ENCODE results near the gene TMEM208.
A peak's percentile ranks its signal among the peaks of the same experiment; 100 is the strongest.

The TMEM208 gene

GRCh38 chr16:67200491-67200890 lies 26.4 kb upstream of the TMEM208 start:
- peaks cover 15% of the 10 kb centered on the region; the same call in 1 of the 2 replicates for H3K36me3 ChIP-seq (ENCODE audit: insufficient read depth, low read length)
- H3K79me2 ChIP-seq (ENCODE audit: control insufficient read depth, insufficient read depth, low read length, unreplicated experiment): peaks cover 7% of the 10 kb centered on the region
- H3K27me3 ChIP-seq (ENCODE audit: insufficient read depth, low read length): no peaks in the 10 kb centered on the region
- no peaks in the 10 kb centered on the region for H3K4me1 ChIP-seq (ENCODE audit: control insufficient read depth, insufficient read depth, low read length, unreplicated experiment)
- H2AFZ ChIP-seq (ENCODE audit: low read length, unreplicated experiment): no peak overlapping the region
- H3K4me3 ChIP-seq (ENCODE audit: low read depth, low read length): no peak overlapping the region
- no peak overlapping the region for H3K27ac ChIP-seq (ENCODE audit: low read depth, low read length)

DNA sequence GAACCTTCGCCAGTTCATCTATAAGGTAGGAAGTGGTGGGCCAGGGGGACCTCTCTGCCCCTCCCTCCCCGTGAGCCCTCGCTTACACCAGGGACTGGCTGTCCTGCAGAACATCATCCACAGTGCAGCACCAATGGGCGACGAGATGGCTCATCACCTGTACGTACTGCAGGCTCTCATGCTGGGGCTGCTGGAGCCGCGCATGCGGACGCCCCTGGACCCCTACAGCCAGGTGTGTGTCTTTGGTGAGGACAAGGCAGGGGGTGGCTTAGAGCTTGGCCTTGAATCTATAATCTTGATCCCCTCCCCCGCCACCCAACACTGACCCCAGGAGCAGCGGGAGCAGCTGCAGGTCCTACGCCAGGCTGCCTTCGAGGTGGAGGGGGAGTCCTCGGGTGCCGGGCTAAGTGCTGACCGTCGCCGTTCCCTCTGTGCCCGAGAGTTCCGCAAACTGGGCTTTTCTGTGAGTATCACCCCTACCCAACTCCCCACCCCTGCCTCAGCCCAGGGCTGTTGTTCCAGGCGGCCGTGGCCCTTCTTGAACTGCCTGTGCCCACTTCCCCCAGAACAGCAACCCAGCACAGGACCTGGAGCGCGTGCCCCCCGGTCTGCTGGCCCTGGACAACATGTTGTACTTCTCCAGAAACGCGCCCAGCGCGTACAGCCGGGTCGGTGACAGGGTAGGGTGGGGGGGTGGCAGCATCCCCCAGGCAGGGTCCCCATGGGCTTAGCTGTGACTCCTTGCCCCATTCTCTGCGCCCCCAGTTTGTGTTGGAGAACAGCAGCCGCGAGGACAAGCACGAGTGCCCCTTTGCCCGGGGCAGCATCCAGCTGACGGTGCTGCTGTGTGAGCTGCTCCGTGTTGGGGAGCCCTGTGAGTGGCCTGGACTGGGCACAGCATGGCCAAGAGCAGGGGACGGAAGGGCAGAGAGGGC lies 25.3 kb upstream of the TMEM208 start:
- Histone ChIP-seq H3K4me3 (ENCODE audit: low read depth, low read length) (no peak overlapping the region), H2AFZ (ENCODE audit: low read length, unreplicated experiment) (no peak overlapping the region), H3K79me2 (ENCODE audit: control insufficient read depth, insufficient read depth, low read length, unreplicated experiment) (no peaks in the 10 kb centered on the region), H3K27me3 (ENCODE audit: insufficient read depth, low read length) (no peaks in the 10 kb centered on the region), H3K27ac (ENCODE audit: low read depth, low read length) (no peak overlapping the region), H3K36me3 (ENCODE audit: insufficient read depth, low read length) (peaks cover 7% of the 10 kb centered on the region; the same call in 1 of the 2 replicates), H3K4me1 (ENCODE audit: control insufficient read depth, insufficient read depth, low read length, unreplicated experiment) (peaks cover 5% of the 10 kb centered on the region)

GRCh38 chr16:67202426-67202825 lies 24.5 kb upstream of the TMEM208 start:
- Histone ChIP-seq H3K36me3 (ENCODE audit: insufficient read depth, low read length) (peaks cover 7% of the 10 kb centered on the region; the same call in 1 of the 2 replicates), H3K79me2 (ENCODE audit: control insufficient read depth, insufficient read depth, low read length, unreplicated experiment) (no peaks in the 10 kb centered on the region), H3K4me1 (ENCODE audit: control insufficient read depth, insufficient read depth, low read length, unreplicated experiment) (peaks cover 13% of the 10 kb centered on the region), H3K27me3 (ENCODE audit: insufficient read depth, low read length) (no peaks in the 10 kb centered on the region), H3K4me3 (ENCODE audit: low read depth, low read length) (no peak overlapping the region), H2AFZ (ENCODE audit: low read length, unreplicated experiment) (no peak overlapping the region), H3K27ac (ENCODE audit: low read depth, low read length) (no peak overlapping the region)

GRCh38 chr16:67202956-67203493 lies 23.9 kb upstream of the TMEM208 start:
- no peaks in the 10 kb centered on the region for H3K79me2 ChIP-seq (ENCODE audit: control insufficient read depth, insufficient read depth, low read length, unreplicated experiment)
- no peak overlapping the region for H2AFZ ChIP-seq (ENCODE audit: low read length, unreplicated experiment)
- H3K36me3 ChIP-seq (ENCODE audit: insufficient read depth, low read length): peaks cover 3% of the 10 kb centered on the region; the same call in 1 of the 2 replicates
- no peak overlapping the region for H3K4me3 ChIP-seq (ENCODE audit: low read depth, low read length)
- H3K27me3 ChIP-seq (ENCODE audit: insufficient read depth, low read length): no peaks in the 10 kb centered on the region
- no peak overlapping the region for H3K27ac ChIP-seq (ENCODE audit: low read depth, low read length)
- peaks cover 19% of the 10 kb centered on the region for H3K4me1 ChIP-seq (ENCODE audit: control insufficient read depth, insufficient read depth, low read length, unreplicated experiment)

DNA sequence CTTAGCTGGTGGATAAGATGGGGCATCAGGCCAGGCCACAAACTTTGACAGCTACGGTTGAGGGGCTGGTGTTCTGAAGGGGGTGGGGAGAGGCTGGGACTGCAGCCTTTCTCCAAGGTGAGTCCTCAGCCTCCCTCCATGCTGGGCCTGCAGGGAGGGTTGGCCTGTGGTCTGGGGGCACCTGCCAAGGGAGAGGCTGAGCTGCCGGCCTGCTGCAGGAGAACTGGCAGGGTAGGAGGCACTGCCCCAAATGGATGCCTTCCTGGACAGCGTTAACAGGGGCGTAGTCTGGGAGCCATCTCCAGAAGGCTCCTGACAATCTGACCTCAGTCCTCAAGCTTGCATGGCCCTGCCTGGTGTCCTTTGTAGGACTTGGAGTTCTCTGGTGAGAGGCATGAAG lies 22.9 kb upstream of the TMEM208 start:
- peaks cover 2% of the 10 kb centered on the region; the same call in 1 of the 2 replicates for H3K36me3 ChIP-seq (ENCODE audit: insufficient read depth, low read length)
- H2AFZ ChIP-seq (ENCODE audit: low read length, unreplicated experiment): no peak overlapping the region
- no peaks in the 10 kb centered on the region for H3K27me3 ChIP-seq (ENCODE audit: insufficient read depth, low read length)
- H3K4me3 ChIP-seq (ENCODE audit: low read depth, low read length): no peak overlapping the region
- no peaks in the 10 kb centered on the region for H3K79me2 ChIP-seq (ENCODE audit: control insufficient read depth, insufficient read depth, low read length, unreplicated experiment)
- H3K27ac ChIP-seq (ENCODE audit: low read depth, low read length): no peak overlapping the region
- peaks cover 25% of the 10 kb centered on the region for H3K4me1 ChIP-seq (ENCODE audit: control insufficient read depth, insufficient read depth, low read length, unreplicated experiment)

DNA sequence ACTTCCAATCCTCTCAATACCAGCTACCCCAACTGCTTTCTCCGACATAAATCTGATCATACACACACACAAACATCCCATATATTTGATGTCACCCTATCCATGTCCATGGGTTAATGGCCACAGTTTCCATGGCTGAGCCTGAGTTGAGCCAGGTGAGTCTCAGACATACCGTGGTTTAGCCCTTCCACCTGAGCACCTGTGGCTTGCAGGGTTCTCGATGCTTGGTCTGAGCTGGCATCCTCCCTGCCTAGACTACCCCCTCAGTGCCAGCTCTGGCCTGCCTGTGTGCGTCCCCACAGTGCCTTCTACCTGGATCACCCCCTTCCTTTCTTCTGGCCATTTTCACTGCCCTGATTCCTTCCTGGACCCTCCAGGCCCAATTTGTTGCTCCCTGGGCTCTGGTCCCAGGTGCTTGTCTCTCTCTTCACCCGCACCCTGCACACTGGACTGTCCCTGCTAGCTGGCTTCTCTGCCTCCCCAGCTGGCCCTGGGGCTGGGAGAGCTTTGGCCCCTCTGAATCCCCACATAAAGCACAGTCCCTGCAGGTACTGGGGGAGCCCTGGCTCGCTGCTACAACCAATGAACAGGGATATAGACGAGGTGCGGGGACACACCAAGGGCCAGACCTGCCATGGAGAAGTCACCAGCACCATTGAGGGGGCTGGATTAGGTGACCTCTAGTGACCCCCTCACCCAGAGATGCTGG lies 20.6 kb upstream of the TMEM208 start:
- H3K27ac ChIP-seq (ENCODE audit: low read depth, low read length): no peak overlapping the region
- H3K36me3 ChIP-seq (ENCODE audit: insufficient read depth, low read length): no peaks in the 10 kb centered on the region
- H2AFZ ChIP-seq (ENCODE audit: low read length, unreplicated experiment): no peak overlapping the region
- peaks cover 25% of the 10 kb centered on the region for H3K4me1 ChIP-seq (ENCODE audit: control insufficient read depth, insufficient read depth, low read length, unreplicated experiment)
- no peaks in the 10 kb centered on the region for H3K27me3 ChIP-seq (ENCODE audit: insufficient read depth, low read length)
- H3K79me2 ChIP-seq (ENCODE audit: control insufficient read depth, insufficient read depth, low read length, unreplicated experiment): no peaks in the 10 kb centered on the region
- H3K4me3 ChIP-seq (ENCODE audit: low read depth, low read length): no peak overlapping the region

- Histone ChIP-seq H3K4me1 (ENCODE audit: control insufficient read depth, insufficient read depth, low read length, unreplicated experiment) (peaks cover 25% of the 10 kb centered on the region), H2AFZ (ENCODE audit: low read length, unreplicated experiment) (no peak overlapping the region), H3K4me3 (ENCODE audit: low read depth, low read length) (no peak overlapping the region), H3K27me3 (ENCODE audit: insufficient read depth, low read length) (no peaks in the 10 kb centered on the region), H3K79me2 (ENCODE audit: control insufficient read depth, insufficient read depth, low read length, unreplicated experiment) (no peaks in the 10 kb centered on the region), H3K27ac (ENCODE audit: low read depth, low read length) (peak overlapping the region; percentile 26), H3K36me3 (ENCODE audit: insufficient read depth, low read length) (no peaks in the 10 kb centered on the region)
Measured at GRCh38 chr16:67206838-67207248, 20.1 kb upstream of the TMEM208 start.

GRCh38 chr16:67207249-67208091 lies 19.5 kb upstream of the TMEM208 start:
- H2AFZ ChIP-seq (ENCODE audit: low read length, unreplicated experiment): no peak overlapping the region
- no peaks in the 10 kb centered on the region for H3K36me3 ChIP-seq (ENCODE audit: insufficient read depth, low read length)
- no peaks in the 10 kb centered on the region for H3K79me2 ChIP-seq (ENCODE audit: control insufficient read depth, insufficient read depth, low read length, unreplicated experiment)
- no peaks in the 10 kb centered on the region for H3K27me3 ChIP-seq (ENCODE audit: insufficient read depth, low read length)
- H3K27ac ChIP-seq (ENCODE audit: low read depth, low read length): peak overlapping the region; percentile 26
- peaks cover 25% of the 10 kb centered on the region for H3K4me1 ChIP-seq (ENCODE audit: control insufficient read depth, insufficient read depth, low read length, unreplicated experiment)
- H3K4me3 ChIP-seq (ENCODE audit: low read depth, low read length): no peak overlapping the region

- Histone ChIP-seq H3K27ac (ENCODE audit: low read depth, low read length) (no peak overlapping the region; the same call in 1 of the 2 replicates), H3K79me2 (ENCODE audit: control insufficient read depth, insufficient read depth, low read length, unreplicated experiment) (no peaks in the 10 kb centered on the region)
Measured at GRCh38 chr16:67208154-67208896, 18.6 kb upstream of the TMEM208 start.

More at GRCh38 chr16:67208154-67208896, 18.6 kb upstream of the TMEM208 start:
- Histone ChIP-seq H3K36me3 (ENCODE audit: insufficient read depth, low read length) (no peaks in the 10 kb centered on the region), H3K4me3 (ENCODE audit: low read depth, low read length) (no peak overlapping the region), H3K4me1 (ENCODE audit: control insufficient read depth, insufficient read depth, low read length, unreplicated experiment) (peaks cover 25% of the 10 kb centered on the region), H2AFZ (ENCODE audit: low read length, unreplicated experiment) (no peak overlapping the region), H3K27me3 (ENCODE audit: insufficient read depth, low read length) (no peaks in the 10 kb centered on the region)
